Measurements from ENCODE around the gene ASCC1.
A peak's percentile ranks its signal among the peaks of the same experiment; 100 is the strongest.

The ASCC1 gene

DNA sequence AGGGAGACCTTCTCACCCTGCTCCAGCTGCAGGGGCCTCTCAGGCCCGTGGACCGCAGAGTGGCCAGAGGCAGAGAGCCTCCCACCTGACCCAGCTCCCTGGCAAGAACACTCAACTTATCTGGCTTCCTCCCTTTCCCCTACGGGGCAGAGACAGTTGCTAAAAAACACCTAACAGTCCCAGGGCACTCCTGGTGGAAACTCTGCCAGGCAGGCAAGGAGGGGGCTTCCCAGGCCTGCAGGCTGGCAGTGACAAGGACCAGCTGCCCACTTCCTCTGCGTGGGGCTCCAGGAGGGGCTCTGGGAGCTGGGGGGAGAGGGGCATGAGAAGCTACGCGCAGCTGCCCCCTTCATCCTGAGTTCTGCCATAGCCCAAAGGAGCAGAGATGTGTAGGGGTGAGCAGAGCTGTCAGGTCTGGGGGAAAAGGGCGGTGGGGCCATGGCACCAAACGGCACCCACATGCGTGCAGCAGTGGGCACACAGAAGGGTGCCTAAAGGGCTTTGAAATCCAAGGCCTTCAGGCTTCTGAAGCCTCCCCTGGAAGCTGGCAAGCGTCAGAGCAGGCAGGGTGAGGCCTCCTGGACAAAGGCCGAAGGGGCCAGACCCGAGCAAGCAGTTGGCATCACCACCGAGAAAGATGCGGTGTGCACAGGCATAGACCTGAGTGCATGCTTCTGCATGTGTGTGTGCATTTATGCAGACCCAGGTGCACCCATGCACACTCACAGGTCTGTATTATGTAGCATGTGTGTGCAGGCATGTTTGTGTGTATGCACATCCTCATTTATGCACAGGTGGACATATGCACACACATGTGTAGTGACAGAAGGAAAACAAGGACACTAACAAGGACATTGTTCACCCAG lies 142.1 kb downstream of the ASCC1 start:
- H3K4me3 ChIP-seq (ENCODE audit: low read depth, low read length): no peak overlapping the region
- TF ChIP-seq, protein P1, sequence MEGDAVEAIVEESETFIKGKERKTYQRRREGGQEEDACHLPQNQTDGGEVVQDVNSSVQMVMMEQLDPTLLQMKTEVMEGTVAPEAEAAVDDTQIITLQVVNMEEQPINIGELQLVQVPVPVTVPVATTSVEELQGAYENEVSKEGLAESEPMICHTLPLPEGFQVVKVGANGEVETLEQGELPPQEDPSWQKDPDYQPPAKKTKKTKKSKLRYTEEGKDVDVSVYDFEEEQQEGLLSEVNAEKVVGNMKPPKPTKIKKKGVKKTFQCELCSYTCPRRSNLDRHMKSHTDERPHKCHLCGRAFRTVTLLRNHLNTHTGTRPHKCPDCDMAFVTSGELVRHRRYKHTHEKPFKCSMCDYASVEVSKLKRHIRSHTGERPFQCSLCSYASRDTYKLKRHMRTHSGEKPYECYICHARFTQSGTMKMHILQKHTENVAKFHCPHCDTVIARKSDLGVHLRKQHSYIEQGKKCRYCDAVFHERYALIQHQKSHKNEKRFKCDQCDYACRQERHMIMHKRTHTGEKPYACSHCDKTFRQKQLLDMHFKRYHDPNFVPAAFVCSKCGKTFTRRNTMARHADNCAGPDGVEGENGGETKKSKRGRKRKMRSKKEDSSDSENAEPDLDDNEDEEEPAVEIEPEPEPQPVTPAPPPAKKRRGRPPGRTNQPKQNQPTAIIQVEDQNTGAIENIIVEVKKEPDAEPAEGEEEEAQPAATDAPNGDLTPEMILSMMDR (IDR thresholded peaks at IDR 0.05; ENCODE audit: low read depth, low read length, missing control alignments): no peak
- no peak for DNase-seq (ENCODE audit: low read depth)
- in situ Hi-C loops (cut with HindIII; ENCODE audit: low sequenced_read_pairs): no loop called here

DNA sequence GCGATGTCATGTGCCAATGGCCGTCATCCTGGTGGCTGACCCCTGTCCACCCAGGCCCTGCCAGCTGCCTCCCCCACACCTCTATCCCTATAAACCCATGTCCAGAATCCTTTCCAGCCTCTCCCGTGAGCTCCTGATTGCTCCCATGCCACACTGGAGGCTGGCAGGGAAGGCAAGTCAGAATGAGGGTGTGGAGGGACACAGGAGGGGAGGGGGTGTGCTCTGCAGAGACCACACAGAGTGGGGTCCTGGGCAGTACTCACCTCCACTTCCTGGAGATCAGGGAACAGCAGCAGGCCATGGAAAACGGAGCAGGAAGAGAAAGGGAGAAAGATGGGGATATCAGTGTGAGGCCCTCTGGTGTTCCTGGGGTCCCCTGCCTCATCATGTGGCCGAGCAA lies 143.4 kb downstream of the ASCC1 start:
- in situ Hi-C loops (cut with HindIII; ENCODE audit: low sequenced_read_pairs): no loop called here
- TF ChIP-seq, protein P1 (IDR thresholded peaks at IDR 0.05; ENCODE audit: low read depth, low read length, missing control alignments): no peak
- no peak overlapping the region for H3K4me3 ChIP-seq (ENCODE audit: low read depth, low read length)
- no peak for DNase-seq (ENCODE audit: low read depth)

DNA sequence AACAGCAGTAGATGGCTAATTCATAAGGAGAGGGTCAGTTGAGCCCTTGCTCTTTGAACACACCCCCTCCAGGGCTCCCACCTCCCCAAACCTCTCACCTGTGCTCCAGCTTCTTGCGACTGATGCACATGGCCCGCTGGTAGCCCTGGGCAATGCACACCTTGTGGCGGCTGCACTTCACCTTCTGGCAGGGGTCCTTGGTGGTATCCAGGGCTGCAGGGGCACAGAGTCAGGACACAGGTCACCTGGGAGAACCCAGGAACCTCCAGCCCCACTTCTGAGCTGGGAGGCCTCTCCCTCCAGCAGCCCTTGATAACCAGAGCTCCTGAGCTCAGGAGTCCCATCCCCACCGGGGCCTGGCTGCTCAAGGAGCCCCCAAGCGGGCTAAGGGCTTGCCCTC lies 144.0 kb downstream of the ASCC1 start:
- in situ Hi-C loops (cut with HindIII; ENCODE audit: low sequenced_read_pairs): no loop called here
- H3K4me3 ChIP-seq (ENCODE audit: low read depth, low read length): no peak overlapping the region
- TF ChIP-seq, protein P1 (IDR thresholded peaks at IDR 0.05; ENCODE audit: low read depth, low read length, missing control alignments): no peak
- DNase-seq (ENCODE audit: low read depth): no peak

DNA sequence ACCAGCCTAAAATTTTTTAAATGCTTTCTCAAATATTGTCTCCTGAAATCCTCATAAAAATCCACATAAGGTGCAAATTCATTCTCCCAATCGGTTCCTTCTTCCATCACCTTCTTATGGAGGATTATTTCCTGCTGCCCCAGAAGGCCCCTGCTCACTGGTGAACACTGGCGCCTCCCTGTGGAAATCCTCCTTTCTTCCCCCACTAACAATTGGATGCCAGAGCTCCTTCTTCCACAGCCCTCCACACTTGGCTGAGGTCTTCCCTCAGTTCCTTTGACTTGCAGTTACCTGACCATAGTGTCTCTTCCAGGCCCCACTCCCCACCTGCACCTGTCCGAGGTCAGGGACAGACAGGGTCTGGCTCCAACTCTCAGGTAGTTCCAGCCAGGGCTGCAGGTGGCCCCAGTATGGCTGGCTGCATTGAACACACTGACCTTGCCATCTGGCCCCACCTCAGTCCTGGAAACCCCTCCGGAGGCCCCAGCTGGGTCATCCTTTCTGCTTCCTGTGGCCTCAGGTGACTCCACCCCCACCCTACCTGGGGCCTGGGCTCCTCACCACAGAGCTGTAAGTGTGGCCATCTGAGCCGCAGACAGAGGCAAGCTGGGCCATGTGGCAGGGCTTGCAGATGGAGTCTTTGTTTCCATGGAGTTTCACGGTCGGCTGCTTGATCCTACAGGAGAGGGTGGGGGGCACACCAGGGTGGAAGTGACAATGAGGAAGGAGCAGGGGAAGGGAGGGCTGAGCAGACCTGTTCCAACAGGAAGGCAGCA lies 146.1 kb downstream of the ASCC1 start:
- in situ Hi-C loops (cut with HindIII; ENCODE audit: low sequenced_read_pairs): no loop called here
- TF ChIP-seq, protein P1 (IDR thresholded peaks at IDR 0.05; ENCODE audit: low read depth, low read length, missing control alignments): peak; percentile 17
- no peak for DNase-seq (ENCODE audit: low read depth)
- no peak overlapping the region for H3K4me3 ChIP-seq (ENCODE audit: low read depth, low read length)

DNA sequence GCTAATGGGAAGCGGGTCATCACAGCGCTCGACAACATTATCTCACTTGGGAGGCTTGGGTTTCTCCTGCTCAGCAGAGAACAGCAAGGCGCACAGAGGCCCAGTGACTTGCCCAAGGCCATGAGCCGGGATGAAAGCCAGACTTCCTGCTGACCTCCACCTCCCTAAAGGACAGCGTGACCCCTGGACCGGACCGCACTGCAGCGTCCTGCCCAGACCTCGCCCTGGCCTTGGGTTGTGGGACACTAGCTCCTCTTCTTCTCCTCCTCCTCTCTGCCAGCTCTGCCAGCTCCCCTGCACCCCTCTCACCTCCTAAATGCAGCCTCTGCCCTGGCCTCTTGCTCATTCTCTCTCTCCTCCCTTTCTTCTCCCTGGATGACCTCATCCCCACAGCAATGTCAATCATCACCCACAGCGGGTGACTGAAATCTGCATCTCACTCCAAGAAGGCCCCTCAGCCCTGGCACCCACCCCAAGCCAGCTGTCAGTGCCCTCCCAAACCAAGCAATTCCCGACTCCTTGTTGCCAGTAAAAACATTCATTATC lies 147.1 kb downstream of the ASCC1 start:
- in situ Hi-C loops (cut with HindIII; ENCODE audit: low sequenced_read_pairs): no loop called here
- H3K4me3 ChIP-seq (ENCODE audit: low read depth, low read length): no peak overlapping the region
- TF ChIP-seq, protein P1 (IDR thresholded peaks at IDR 0.05; ENCODE audit: low read depth, low read length, missing control alignments): no peak
- DNase-seq (ENCODE audit: low read depth): no peak

DNA sequence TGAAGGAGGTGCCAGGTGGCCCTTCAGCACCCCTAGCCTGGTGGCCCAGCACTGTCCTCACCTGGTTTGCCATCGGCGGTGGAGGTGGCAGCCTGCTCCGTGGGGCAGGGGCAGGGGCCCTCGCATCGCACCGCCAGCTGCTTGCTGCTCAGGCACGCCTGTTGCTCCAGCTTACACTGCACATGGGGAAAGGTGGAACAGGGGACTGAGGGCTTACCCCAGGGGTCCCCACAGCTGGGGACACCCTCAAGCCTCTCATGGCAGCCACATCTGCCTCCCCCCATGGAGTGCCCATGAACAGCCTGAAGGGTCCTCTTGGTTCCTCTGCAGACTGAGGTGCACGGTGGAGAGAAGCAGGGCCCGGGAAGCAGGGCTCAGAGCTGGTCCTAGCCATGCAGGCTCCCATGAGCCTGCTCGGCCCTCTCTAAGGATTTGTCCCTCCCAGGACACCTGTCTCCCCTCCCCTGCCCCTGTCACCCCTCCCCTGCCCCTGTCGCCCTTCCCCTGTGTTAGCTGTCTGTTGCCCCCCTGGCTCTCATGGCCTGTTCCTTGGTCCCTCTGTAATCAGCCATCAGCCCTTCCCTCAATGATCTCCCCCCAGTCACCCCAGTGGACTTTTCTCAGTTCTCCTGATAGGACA lies 147.8 kb downstream of the ASCC1 start:
- in situ Hi-C loops (cut with HindIII; ENCODE audit: low sequenced_read_pairs): no loop called here
- TF ChIP-seq, protein P1 (IDR thresholded peaks at IDR 0.05; ENCODE audit: low read depth, low read length, missing control alignments): no peak
- DNase-seq (ENCODE audit: low read depth): no peak
- no peak overlapping the region for H3K4me3 ChIP-seq (ENCODE audit: low read depth, low read length)
